Lung (tissue), 12 donors: ENCODE results near the gene MS4A5. TPM values are rescaled to one million over a fixed set of nuclear protein-coding genes. Genes with fewer than 3 reads are reported as not detected.

Experiments
- ATAC-seq: fragments of 200-7000 bp; cut with Tn5 transposase; one replicate; pipeline ENCODE4 v1.9.1; 2020; ENCODE audit warnings: moderate number of reproducible peaks; ENCODE audit not compliant: insufficient read depth, low FRiP score
- DNase-seq, 3 donors: peaks; one replicate each; pipeline ENCODE4 v3.0.0-alpha.2; 2013 to 2017
- H3K27ac ChIP-seq, 2 donors: one replicate each; pipeline ENCODE4 v1.5.1; 2013; ENCODE audit warnings: mild to moderate bottlenecking in 2 of 2, moderate library complexity in 2 of 2, control low read depth in 1 of 2, inconsistent platforms in 1 of 2, low read depth in 1 of 2, low read length in 1 of 2
- H3K27me3 ChIP-seq, 3 donors: one replicate each; pipeline ENCODE4 v1.5.1; 2013; ENCODE audit warnings: low read length in 2 of 3; ENCODE audit not compliant: control insufficient read depth in 3 of 3, insufficient read depth in 3 of 3
- H3K36me3 ChIP-seq, 4 donors: one replicate each; pipeline ENCODE4 v1.5.1; 2013; ENCODE audit warnings: low read length in 4 of 4, mild to moderate bottlenecking in 1 of 4, moderate library complexity in 1 of 4; ENCODE audit not compliant: control insufficient read depth in 4 of 4, insufficient read depth in 4 of 4
- H3K4me1 ChIP-seq, 5 donors: one replicate each; pipeline ENCODE4 v1.5.1; 2013; ENCODE audit warnings: low read length in 5 of 5, mild to moderate bottlenecking in 2 of 5, moderate library complexity in 1 of 5; ENCODE audit not compliant: control insufficient read depth in 5 of 5, insufficient read depth in 5 of 5
- H3K4me3 ChIP-seq: one replicate; pipeline ENCODE4 v1.5.1; 2013; ENCODE audit warnings: mild to moderate bottlenecking, control low read depth, moderate library complexity
- H3K9ac ChIP-seq, 2 donors: one replicate each; pipeline ENCODE4 v1.5.1; 2013; ENCODE audit warnings: low read length in 2 of 2, control low read depth in 1 of 2; ENCODE audit not compliant: insufficient read depth in 1 of 2
- H3K9me3 ChIP-seq, 4 donors: one replicate each; pipeline ENCODE4 v1.5.1; 2013; ENCODE audit warnings: low read length in 3 of 4, mild to moderate bottlenecking in 1 of 4, moderate library complexity in 1 of 4; ENCODE audit not compliant: control insufficient read depth in 4 of 4, insufficient read depth in 3 of 4
- WGBS, 2 donors: extraction: QIAGEN DNeasy Blood & Tissue Kit; methylation state at CpG; one replicate each; pipeline ENCODE4 v1.1.7; 2013; 5-methylcytosine and 5-hydroxymethylcytosine counted together
- polyA plus RNA-seq, 2 donors: library from polyadenylated mRNA; stranded (reverse); fragments of 200-250 nt; gene quantifications; one replicate each; pipeline ENCODE4 v1.2.1, GENCODE V29; 2013
- total RNA-seq, 2 donors: library from RNA; depleted of rRNA in 1 of 2; stranded (reverse); fragments of >200 nt in 1 of 2; gene quantifications; one replicate each; pipeline ENCODE4 v1.2.1, GENCODE V29; 2014 to 2021
- TF ChIP-seq, protein P1 (sequence below): IDR thresholded peaks from 2 replicates; pipeline ENCODE4 v1.5.1; 2012; ENCODE audit warnings: mild to moderate bottlenecking; ENCODE audit errors: control extremely low read depth, extremely low read depth
- donor health status: control.
- donor health status: control.
- donor health status: Bipolar disorder and iron deficiency.
- donor health status: healthy.
- donor health status: DM: yes; HTN: yes; CAD: no.

Gene MS4A5
- total and polyA plus RNA-seq, 4 donors = not detected

DNA sequence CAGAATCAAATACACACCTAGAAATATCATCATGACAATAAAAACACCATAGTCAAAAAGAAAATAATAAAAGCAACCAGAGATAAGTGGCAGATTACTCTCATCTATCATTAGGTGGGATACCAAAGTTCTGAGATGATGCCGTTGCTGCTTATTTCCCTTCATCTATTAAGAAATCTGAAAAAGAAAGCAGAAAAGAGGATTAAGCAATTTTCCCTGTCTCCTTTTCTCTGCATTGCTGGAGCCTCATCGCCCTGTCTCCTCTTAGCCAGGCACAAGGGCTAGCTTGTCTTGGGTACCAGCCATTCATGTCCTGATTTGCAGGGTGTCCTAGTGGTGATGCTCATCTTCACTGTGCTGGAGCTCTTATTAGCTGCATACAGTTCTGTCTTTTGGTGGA, 37.0 kb upstream of the MS4A5 start:
- TF ChIP-seq, protein P1, sequence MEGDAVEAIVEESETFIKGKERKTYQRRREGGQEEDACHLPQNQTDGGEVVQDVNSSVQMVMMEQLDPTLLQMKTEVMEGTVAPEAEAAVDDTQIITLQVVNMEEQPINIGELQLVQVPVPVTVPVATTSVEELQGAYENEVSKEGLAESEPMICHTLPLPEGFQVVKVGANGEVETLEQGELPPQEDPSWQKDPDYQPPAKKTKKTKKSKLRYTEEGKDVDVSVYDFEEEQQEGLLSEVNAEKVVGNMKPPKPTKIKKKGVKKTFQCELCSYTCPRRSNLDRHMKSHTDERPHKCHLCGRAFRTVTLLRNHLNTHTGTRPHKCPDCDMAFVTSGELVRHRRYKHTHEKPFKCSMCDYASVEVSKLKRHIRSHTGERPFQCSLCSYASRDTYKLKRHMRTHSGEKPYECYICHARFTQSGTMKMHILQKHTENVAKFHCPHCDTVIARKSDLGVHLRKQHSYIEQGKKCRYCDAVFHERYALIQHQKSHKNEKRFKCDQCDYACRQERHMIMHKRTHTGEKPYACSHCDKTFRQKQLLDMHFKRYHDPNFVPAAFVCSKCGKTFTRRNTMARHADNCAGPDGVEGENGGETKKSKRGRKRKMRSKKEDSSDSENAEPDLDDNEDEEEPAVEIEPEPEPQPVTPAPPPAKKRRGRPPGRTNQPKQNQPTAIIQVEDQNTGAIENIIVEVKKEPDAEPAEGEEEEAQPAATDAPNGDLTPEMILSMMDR = no peak
- no peak overlapping the region for H3K9ac ChIP-seq
- WGBS, 2 donors = 37 to 76% methylated on average over 2 of the region's 2 CpGs
- no peaks in the 10 kb centered on the region for H3K9me3 ChIP-seq
- H3K27ac ChIP-seq = no peak overlapping the region
- H3K4me1 ChIP-seq = no peaks in the 10 kb centered on the region
- no peak overlapping the region for H3K4me3 ChIP-seq
- ATAC-seq (no peak), DNase-seq (no peak)
- no peaks in the 10 kb centered on the region for H3K36me3 ChIP-seq
- H3K27me3 ChIP-seq = no peaks in the 10 kb centered on the region

DNA sequence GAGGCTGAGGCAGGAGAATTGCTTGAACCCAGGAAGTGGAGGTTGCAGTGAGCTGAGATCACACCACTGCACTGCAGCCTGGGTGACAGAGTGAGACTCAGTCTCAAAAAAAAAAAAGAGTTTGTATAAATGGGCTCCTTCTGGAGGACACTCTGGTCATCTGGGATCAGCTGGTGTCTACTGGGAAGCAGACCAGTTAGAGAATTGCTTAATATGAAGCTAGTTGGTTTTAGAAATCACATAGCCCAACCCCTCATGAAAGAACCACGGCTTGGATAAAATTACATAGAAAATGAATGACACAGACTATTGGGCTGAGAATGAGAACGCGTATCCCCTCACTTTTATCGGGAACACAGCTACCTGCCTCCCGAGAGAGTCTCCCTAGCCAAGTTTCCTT, 36.4 kb upstream of the MS4A5 start:
- Histone ChIP-seq H3K9me3 (no peaks in the 10 kb centered on the region), H3K27ac (no peak overlapping the region), H3K27me3 (no peaks in the 10 kb centered on the region), H3K36me3 (no peaks in the 10 kb centered on the region), H3K4me1 (no peaks in the 10 kb centered on the region), H3K4me3 (no peak overlapping the region), H3K9ac (no peak overlapping the region)
- WGBS, 2 donors = 82 to 86% methylated on average over 5 of the region's 5 CpGs
- DNase-seq (no peak), ATAC-seq (no peak)
- TF ChIP-seq, protein P1 = no peak

DNA sequence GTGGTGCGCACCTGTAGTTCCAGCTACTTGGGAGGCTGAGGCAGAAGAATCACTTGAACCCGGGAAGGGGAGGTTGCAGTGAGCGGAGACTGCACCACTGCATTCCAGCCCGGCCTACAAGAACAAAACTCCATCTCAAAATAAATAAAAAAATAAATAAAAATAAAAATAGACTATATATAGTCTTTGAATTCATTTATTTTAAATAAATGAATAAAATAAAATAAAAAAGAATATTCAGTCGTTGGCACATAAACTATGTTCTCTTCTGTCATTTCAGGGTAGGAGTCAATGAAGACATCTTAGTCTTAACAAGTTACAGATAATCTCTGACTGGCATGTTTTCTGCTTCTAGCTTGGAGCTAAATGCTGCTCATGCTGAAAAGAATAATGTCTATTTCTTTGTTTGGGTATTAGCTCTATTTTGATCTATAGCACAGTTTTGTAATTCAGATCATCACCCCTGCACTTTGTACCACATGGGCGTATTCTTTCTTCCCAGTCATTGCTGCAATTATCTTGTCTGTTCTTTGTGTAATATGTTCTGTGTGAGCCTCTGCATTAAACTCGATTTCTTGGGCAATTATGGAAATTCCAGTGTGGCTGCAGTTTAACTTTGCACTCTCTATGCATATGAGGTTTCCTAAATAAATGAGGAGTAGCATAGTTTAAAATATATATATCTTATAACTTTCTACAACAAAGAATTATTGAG, 34.5 kb upstream of the MS4A5 start:
- Histone ChIP-seq H3K27ac (no peak overlapping the region), H3K4me3 (no peak overlapping the region), H3K4me1 (no peaks in the 10 kb centered on the region), H3K9me3 (no peaks in the 10 kb centered on the region), H3K27me3 (no peaks in the 10 kb centered on the region), H3K36me3 (no peaks in the 10 kb centered on the region), H3K9ac (no peak overlapping the region)
- ATAC-seq = no peak
- DNase-seq = no peak
- TF ChIP-seq, protein P1 = no peak
- WGBS, 2 donors = 72 to 88% methylated on average over 7 of the region's 7 CpGs

DNA sequence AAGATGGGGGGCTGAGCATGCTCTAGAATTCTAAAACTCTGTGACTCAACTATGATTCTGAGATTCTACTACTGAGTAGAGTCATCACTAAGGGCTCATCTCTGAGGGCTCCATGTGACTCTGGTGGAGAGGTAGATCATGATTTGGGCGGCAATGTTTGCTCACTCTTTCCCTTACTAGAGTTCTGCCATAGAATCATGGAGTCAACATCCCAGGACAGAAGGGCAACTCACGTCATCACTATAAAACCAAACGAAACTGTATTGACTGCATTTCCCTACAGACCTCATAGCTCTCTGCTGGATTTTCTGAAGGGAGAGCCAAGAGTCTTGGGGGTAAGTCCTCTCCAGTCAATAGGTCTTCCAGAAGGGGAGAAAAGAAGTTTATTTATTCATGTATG, 33.0 kb upstream of the MS4A5 start, which contains the start of gene MS4A14:
TSS of gene MS4A14 (plus strand) at position 78 of the 400 bp plus-strand sequence. CDS start at position 198, 120 bp downstream.
- DNase-seq (no peak), ATAC-seq (no peak)
- Histone ChIP-seq H3K4me3 (no peak within 1 kb of the TSS), H3K36me3 (no peaks in the 10 kb centered on the region), H3K9me3 (no peaks in the 10 kb centered on the region), H3K9ac (no peak within 1 kb of the TSS), H3K27ac (peak within 1 kb of the TSS in 1 of 2 donors; percentile 24), H3K4me1 (no peaks in the 10 kb centered on the region), H3K27me3 (no peaks in the 10 kb centered on the region)
- WGBS, 2 donors = 73 to 79% methylated on average over 3 of the region's 3 CpGs
- TF ChIP-seq, protein P1 = no peak
